ENCODE results near the gene CLMP. TPM values are rescaled to one million over a fixed set of nuclear protein-coding genes. Genes with fewer than 3 reads are reported as not detected.

Gene CLMP
- total RNA-seq, 2 donors from 2014 or later: 0.41 to 0.54 TPM

GRCh38 chr11:123203471-123203870 is 8.4 kb upstream of the CLMP start:
- ATAC-seq (no peak), DNase-seq (ENCODE audit: low spot score in 2 of 2) (no peak)
- Mint-ChIP-seq H3K36me3 (no peaks in the 10 kb centered on the region), H3K9me3 (no peaks in the 10 kb centered on the region), H3K27ac (no peak overlapping the region)

GRCh38 chr11:123202155-123203151 is 7.4 kb upstream of the CLMP start:
- Mint-ChIP-seq H3K9me3 (no peaks in the 10 kb centered on the region), H3K36me3 (no peaks in the 10 kb centered on the region), H3K27ac (no peak overlapping the region)
- DNase-seq (ENCODE audit: low spot score in 2 of 2) (no peak), ATAC-seq (no peak)

- ATAC-seq: no peak
- no peak for DNase-seq (ENCODE audit: low spot score in 2 of 2)
- no peak overlapping the region for H3K27ac Mint-ChIP-seq
- H3K36me3 Mint-ChIP-seq: no peaks in the 10 kb centered on the region
- no peaks in the 10 kb centered on the region for H3K9me3 Mint-ChIP-seq
Observed at GRCh38 chr11:123200264-123200663, 5.2 kb upstream of the CLMP start.

- H3K9me3 Mint-ChIP-seq: no peaks in the 10 kb centered on the region
- no peaks in the 10 kb centered on the region for H3K36me3 Mint-ChIP-seq
- peak; percentile 24 to 51 for ATAC-seq
- DNase-seq (ENCODE audit: low spot score in 2 of 2): no peak
- H3K27ac Mint-ChIP-seq: no peak overlapping the region
Observed at GRCh38 chr11:123197711-123198110, 2.7 kb upstream of the CLMP start.

- Mint-ChIP-seq H3K27ac (no peak overlapping the region), H3K36me3 (no peaks in the 10 kb centered on the region), H3K9me3 (no peaks in the 10 kb centered on the region)
- ATAC-seq (peak; percentile 5 to 14), DNase-seq (ENCODE audit: low spot score in 2 of 2) (no peak)
Observed at GRCh38 chr11:123196060-123196714, 1.1 kb upstream of the CLMP start.

- peak in 1 of 2 donors; percentile 10 for DNase-seq (ENCODE audit: low spot score in 2 of 2)
- Mint-ChIP-seq H3K27ac (no peak overlapping the region), H3K36me3 (no peaks in the 10 kb centered on the region), H3K9me3 (no peaks in the 10 kb centered on the region)
- ATAC-seq: no peak
Observed at GRCh38 chr11:123194337-123195187, 486 bp downstream of the CLMP start.

- ATAC-seq (no peak), DNase-seq (ENCODE audit: low spot score in 2 of 2) (no peak)
- H3K27ac Mint-ChIP-seq: no peak overlapping the region
- H3K9me3 Mint-ChIP-seq: no peaks in the 10 kb centered on the region
- H3K36me3 Mint-ChIP-seq: no peaks in the 10 kb centered on the region
Observed at GRCh38 chr11:123193742-123194141, 1.3 kb downstream of the CLMP start.

GRCh38 chr11:123191939-123192338 is 3.1 kb downstream of the CLMP start:
- no peaks in the 10 kb centered on the region for H3K9me3 Mint-ChIP-seq
- no peaks in the 10 kb centered on the region for H3K36me3 Mint-ChIP-seq
- no peak for DNase-seq (ENCODE audit: low spot score in 2 of 2)
- no peak for ATAC-seq
- H3K27ac Mint-ChIP-seq: no peak overlapping the region

- H3K36me3 Mint-ChIP-seq: no peaks in the 10 kb centered on the region
- DNase-seq (ENCODE audit: low spot score in 2 of 2) (no peak), ATAC-seq (no peak)
- H3K27ac Mint-ChIP-seq: no peak overlapping the region
- no peaks in the 10 kb centered on the region for H3K9me3 Mint-ChIP-seq
Observed at GRCh38 chr11:123190518-123190917, 4.5 kb downstream of the CLMP start.

- no peak overlapping the region for H3K27ac Mint-ChIP-seq
- H3K9me3 Mint-ChIP-seq: no peaks in the 10 kb centered on the region
- no peaks in the 10 kb centered on the region for H3K36me3 Mint-ChIP-seq
- DNase-seq (ENCODE audit: low spot score in 2 of 2) (no peak), ATAC-seq (no peak)
Observed at GRCh38 chr11:123188508-123189165, 6.4 kb downstream of the CLMP start.

GRCh38 chr11:123187665-123188507 is 7.2 kb downstream of the CLMP start:
- Mint-ChIP-seq H3K9me3 (no peaks in the 10 kb centered on the region), H3K36me3 (no peaks in the 10 kb centered on the region), H3K27ac (no peak overlapping the region)
- DNase-seq (ENCODE audit: low spot score in 2 of 2) (no peak), ATAC-seq (no peak)

- no peak overlapping the region for H3K27ac Mint-ChIP-seq
- H3K36me3 Mint-ChIP-seq: no peaks in the 10 kb centered on the region
- no peak for DNase-seq (ENCODE audit: low spot score in 2 of 2)
- no peak for ATAC-seq
- H3K9me3 Mint-ChIP-seq: no peaks in the 10 kb centered on the region
Observed at GRCh38 chr11:123187248-123187647, 7.8 kb downstream of the CLMP start.

- ATAC-seq (no peak), DNase-seq (ENCODE audit: low spot score in 2 of 2) (no peak)
- Mint-ChIP-seq H3K27ac (no peak overlapping the region), H3K9me3 (no peaks in the 10 kb centered on the region), H3K36me3 (no peaks in the 10 kb centered on the region)
Observed at GRCh38 chr11:123186286-123186685, 8.8 kb downstream of the CLMP start.

- ATAC-seq: no peak
- Mint-ChIP-seq H3K36me3 (no peaks in the 10 kb centered on the region), H3K27ac (no peak overlapping the region), H3K9me3 (no peaks in the 10 kb centered on the region)
- no peak for DNase-seq (ENCODE audit: low spot score in 2 of 2)
Observed at GRCh38 chr11:123185326-123185725, 9.7 kb downstream of the CLMP start.

GRCh38 chr11:123184531-123184930 is 10.5 kb downstream of the CLMP start:
- DNase-seq (ENCODE audit: low spot score in 2 of 2): no peak
- no peaks in the 10 kb centered on the region for H3K36me3 Mint-ChIP-seq
- no peak for ATAC-seq
- H3K9me3 Mint-ChIP-seq: no peaks in the 10 kb centered on the region
- H3K27ac Mint-ChIP-seq: no peak overlapping the region

Measured in activated naive CD4-positive, alpha-beta T cell treated with anti-CD3 and anti-CD28 coated beads, Interleukin-2, amount 50 U/mL, for 72 hours (primary cell).